HL-60/S4 treated with phorbol 12-myristate 13-acetate at 8.2 ng/mL for 4 days and 3 days (cell line): ENCODE results near the gene PRKCQ.

ENCODE experiments used
- in situ Hi-C: fragments of 300-500 bp; cut with MboI; formaldehyde crosslinking; loops from 2 replicates; pipeline ENCODE4 v1.15.0; 2022; ENCODE audit warnings: low sequenced_read_pairs

The PRKCQ gene

DNA sequence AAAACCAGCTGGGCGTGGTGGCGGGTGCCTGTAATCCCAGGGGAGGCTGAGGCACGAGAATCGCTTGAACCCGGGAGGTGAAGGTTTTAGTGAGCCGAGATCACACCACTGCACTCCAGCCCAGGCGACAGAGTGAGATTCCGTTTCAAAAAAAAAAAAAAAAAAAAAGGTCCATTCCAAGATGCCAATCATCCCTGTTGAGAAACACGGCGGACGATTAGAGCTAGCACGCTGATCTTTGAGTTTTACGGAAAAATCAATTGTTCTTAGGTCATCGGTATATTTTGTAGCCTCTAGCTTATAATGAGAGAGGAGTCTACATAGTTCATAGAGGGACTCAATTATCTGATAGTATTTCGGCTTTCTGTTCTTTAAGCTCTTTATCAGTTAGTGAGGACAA lies 169.2 kb downstream of the PRKCQ start:
- in situ Hi-C loops, result loop anchor here (10.0 kb wide), 1 partner anchor 306 kb away; no protein-coding TSS in a partner anchor

DNA sequence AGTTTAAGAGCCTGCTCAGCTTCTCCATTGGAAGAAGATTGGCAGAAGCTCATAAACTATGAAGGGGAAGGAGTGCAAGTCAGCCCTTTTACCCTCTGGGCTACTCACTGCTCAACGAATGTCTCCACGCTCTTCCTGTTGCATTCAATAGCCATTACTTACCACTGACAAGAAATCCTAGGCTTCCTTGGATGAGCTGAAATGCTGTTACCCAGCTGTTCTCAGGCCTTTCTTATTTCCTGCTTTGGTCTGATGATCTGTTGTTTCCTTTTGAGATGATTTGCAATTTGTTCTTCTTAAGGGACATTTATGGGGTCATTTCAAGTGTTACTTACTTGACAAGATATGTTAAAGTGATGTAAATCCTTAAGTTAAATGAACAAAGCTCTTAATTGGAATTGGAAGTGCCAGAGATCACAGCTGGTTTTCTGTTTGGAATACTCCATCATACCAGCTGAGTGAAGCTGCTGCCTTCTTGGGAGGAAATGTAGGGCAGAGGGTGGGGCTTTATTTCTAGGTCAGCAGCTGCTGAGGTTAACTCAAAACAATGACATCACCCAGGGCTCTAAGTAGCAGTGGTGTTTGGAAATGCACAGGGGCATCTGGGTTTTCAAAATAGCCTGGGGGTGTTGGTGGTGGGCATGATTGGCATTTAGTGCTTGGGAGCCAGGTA lies 170.0 kb downstream of the PRKCQ start:
- in situ Hi-C loops, result loop anchor here (10.0 kb wide), 1 partner anchor 305 kb away; no protein-coding TSS in a partner anchor

DNA sequence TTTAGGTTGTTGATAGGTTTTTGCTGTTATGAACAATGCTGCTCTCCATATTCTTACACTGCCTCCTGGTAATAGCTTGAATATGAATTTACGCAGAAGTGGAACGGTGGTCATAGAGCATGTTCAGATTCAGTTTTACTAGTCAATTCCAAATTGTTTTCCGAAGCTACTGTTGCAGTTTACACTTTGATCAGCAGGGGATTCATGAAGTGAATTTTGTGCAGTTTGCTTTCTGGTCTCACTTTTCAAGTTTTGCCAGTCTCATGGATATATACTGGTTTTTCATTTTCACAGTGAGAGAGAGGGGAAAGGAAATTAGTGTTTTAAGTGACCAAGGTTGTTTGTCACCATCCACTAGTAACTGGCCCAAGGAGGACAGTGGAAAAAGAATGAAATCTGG lies 171.3 kb downstream of the PRKCQ start:
- in situ Hi-C loops, result no loop called here

DNA sequence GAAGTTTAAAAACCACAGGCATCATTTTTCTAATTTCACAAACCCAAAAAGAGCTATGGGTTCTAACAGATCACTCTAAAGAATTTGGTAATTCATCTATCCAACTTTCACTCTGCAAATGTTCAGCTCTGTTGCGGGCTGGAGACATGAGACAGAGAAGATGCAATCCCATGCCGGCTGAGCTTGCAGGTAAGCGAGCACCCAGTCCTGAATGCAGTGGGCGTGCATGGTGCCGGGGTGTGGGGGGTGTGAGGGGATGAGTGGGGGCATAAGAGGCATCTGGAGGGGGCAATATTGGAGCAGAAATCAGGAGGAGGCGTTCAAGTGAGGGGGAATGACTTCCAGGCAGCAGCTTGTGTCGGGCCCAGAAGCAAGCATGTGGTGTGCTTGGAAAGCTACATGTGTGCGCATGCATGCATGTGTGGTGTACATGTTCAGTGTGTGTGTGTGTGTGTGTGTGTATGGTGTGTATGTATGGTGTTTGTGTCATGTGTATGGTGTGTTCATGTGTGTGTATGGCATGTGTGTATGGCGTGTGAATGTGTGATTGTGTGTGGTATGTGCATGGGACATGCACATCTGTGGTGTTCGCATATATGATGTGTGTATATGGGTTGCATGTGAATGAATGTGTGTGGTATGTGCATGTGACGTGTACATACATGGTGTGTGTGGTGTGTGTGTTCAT lies 172.9 kb downstream of the PRKCQ start:
- in situ Hi-C loops, result no loop called here

DNA sequence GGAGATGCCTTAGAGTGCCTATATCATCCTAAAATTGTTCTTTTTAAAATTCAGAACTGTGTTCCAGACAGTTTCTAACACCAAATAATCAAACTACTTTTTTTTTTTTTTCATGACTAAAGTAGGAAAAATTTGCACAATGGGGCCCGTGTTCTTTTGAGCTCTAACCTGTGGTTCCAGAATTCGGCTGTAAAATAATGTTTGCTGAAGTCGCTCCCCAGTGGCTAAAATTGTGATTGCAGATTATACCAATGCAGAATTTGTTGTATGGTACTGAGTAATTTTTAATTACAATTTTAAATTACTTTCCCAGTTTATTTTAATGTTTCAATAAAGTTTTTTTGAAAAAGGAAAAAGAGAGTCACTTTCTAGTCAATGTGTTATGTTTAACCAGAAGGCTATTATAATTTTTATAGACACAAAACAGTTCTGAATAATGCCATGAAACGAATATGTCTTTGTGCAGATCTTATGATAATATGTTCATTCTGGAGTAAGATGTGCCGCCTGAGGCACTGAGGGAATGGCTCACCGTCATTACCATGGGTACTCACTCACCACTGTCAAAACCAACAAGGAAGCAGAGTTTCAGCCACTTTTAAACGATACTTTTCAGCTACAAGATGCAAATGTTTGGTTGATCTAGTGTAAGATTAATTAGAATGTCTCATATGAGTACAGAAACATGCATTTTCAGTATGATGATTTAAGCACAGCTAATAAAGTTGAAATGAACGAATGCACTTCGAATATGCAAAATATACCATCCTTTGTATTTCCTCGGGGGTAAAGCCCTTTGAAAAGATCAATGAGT lies 173.6 kb downstream of the PRKCQ start:
- in situ Hi-C loops, result no loop called here

DNA sequence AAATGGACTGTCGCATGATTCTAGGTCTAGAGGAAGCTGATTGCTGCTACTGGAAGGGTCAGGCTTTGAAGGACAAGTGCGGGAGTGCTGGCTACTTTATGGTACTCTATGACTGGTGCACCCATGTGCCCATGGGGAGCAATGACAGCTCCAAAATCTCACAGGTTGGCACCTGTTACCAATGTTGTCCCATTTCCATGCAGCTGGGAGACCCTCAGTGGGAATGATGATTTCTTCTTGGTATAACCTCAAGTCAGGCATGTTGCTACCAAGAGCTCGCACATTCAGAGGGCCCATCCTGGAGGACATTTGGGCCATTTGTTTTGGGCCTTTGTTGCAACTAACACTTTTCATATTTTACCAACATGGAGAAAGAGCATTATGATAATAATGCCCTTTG lies 174.4 kb downstream of the PRKCQ start:
- in situ Hi-C loops, result no loop called here

DNA sequence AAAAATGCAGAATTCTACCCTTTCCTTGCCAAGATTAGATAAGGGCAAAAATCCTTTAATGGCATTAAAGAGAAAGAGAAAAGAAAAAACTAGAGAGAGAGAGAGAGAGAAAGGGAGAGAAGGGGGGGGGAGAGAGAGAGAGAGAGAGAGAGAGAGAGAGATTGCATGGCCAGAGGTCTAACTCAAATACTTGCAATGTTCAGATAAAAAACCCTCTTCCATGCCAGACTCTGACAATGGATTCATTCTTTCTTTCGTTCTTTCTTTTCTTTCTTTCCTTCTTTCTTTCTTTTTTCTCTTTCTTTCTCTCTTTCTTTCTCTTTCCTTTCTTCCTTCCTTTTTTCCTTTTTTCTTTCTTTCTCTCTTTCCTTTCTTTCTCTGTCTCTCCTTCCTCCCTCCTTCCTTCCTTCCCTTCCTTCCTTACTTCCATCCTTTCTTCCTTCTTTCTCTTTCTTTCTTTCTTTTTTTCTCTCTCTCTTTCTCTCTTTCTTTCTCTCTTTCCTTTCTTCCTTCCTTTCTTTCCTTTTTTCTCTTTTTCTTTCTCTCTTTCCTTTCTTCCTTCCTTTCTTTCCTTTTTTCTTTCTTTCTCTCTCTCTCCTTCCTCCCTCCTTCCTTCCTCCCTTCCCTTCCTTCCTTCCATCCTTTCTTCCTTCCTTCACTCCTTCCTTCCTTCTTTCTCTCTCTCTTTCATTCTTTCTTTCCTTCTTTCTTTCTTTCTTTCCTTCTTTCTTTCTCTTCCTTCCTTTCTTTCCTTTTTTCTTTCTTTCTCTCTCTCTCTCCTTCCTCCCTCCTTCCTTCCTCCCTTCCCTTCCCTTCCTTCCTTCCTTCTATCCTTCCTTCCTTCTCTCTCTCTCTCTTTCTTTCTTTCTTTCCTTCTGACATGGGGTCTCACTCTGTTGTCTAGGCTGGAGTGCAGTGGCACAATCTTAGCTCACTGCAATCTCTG lies 175.7 kb downstream of the PRKCQ start:
- in situ Hi-C loops, result no loop called here

DNA sequence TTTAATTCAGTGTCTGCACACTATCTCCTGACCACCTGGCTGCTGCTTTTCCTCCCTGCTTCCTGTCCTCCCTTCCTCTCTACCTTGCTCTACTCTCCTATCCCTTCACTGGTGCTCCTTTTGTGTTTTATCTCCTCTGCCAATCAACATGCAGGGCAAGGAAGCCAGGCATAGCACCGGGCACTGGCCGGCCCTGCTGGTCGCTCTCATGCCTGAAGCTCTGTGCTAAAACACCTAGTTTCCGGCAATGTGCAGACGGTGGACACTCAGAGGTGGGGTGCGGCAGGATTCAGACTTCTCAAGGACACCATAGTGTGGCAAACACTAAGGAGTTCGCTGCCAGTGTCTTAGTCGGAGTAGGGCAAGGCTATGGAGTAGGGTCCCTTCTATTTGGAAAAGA lies 177.1 kb downstream of the PRKCQ start:
- in situ Hi-C loops, result no loop called here

DNA sequence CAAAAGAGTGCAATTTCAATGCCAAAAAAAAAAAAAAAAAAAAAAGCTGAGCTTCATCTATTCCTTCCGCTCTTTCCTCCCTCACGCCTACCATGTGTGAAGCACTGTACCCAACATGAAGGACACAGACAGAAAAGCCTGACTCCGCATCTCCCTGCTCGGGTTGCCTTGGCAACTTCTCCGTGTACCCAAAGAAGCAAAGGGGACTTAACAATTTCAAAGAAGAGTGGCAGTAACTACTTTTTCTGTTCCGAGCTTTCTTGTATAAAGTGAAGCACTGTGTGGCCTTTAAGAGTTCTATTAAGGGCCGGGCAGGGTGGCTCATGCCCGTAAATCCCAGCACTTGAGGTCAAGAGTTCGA lies 177.7 kb downstream of the PRKCQ start:
- in situ Hi-C loops, result no loop called here

DNA sequence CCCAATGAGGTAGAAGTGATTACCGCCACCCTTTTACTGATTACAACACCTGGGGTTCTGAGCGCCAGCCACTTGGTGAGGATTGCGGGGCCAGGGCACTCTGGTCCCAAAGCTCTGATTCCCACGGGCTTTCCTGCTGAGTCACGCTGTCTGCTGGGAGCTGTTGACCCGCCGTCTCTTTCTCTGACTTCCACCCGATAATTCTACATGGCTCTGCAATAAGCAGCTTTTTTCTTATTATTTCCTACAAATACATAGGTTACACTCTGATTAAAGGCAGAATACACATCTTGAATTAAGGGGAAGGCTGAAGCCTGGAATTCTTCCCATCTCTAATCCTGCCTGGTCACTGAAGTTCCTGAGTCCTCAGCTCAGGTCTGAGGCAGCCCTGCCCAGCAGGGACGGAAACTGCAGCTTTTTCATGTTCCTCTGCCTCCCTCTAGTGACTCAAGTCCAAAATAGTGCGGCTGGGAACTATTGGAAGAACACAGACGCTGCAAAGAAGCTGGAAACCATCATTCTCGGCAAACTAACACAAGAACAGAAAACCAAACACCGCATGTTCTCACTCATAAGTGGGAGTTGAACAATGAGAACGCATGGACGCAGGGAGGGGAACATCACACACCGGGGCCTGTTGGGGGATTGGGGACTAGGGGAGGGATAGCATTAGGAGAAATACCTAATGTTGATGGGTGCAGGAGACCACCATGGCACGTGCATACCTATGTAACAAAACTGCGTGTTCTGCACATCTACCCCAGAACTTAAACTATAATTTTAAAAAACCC lies 178.3 kb downstream of the PRKCQ start:
- in situ Hi-C loops, result no loop called here

DNA sequence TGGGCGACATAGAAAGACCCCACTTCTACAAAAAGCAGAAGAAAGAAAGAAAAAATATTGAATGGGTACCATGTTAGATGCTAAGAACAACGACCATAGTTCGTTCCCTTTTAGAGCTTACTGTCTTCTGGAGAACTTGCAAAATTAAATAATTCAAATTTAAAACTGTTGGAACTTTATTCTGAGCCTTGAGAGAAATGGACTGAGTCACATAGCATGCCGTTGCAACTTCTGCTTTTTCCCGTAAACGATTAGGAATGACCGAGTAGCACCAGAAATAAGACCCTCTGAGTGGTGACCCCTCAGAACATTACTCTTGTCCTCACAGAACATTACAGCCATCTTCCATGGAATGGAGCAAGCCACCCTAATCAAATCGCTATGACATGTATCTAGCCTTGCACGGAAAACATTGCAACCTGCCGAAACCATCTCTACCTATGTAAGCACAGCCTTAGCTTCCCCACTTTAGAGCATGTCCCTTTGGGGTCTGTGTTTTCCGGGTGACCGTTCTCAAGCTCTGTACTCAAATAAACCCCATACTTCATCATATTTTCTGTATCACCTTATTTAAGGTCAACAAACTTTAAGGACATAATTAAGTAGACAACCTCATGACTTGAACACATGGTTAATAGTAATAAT lies 179.1 kb downstream of the PRKCQ start:
- in situ Hi-C loops, result no loop called here

DNA sequence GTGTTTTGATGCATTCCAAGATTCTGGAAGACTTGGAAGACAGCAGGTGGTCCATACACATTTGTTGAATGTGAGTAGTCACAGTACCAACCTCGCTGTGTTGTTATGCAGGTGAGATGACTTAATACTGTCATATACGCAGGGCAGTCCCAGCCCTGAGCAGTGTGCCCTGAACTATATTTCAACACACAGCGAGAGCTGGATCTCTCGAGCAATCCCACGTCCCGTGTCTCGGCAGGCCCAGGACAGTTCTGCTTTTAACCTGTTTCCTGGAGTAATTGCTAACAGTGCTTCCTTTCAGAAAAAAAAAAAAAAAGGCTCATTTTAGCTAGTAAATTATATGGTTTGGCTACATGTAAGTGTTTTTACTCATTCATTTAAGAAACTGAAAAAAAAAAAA lies 179.7 kb downstream of the PRKCQ start:
- in situ Hi-C loops, result no loop called here

DNA sequence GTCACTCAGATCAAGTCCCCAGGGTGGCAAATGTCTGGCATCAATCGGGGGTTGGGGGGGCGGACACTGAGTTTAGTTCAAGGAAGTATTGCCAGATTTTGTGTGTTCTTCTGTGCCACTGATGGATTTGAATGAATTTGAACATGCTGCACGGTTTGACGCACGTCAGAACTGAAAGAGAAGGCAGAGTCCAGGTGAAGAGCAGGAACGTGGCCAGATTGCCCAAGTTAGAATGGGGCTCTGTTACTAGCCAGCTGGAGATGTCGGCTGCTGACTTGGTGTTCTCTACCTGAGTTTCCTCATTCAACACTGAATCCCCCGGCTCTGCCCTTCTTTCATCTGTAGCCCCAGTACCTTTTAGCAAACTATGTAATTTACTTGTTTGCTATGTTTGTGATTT lies 180.2 kb downstream of the PRKCQ start:
- in situ Hi-C loops, result no loop called here

DNA sequence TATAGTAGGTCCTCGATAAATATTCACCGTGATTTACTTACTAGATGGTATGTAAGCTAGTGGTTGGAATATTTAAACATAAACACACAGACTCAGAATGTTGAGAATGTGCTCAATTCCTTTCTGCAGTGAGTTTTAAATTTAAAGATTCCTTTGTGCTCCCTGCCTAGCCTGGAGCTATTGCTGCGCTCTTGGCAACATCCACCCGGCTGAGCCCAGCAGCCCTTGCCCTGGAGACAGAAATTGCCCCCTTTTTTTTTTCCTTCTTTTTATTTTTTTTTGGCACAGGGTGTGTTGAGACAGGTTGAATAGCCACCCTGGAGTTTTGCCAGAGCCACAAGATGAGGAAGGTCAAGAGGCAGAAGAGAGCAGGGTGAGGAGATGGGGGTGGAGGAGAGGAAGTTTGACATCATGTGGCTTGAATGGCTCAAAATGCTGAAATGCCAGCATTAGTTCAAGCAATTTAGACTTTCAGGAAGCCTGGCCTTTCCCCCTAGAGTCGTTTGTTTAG lies 180.8 kb downstream of the PRKCQ start:
- in situ Hi-C loops, result no loop called here

DNA sequence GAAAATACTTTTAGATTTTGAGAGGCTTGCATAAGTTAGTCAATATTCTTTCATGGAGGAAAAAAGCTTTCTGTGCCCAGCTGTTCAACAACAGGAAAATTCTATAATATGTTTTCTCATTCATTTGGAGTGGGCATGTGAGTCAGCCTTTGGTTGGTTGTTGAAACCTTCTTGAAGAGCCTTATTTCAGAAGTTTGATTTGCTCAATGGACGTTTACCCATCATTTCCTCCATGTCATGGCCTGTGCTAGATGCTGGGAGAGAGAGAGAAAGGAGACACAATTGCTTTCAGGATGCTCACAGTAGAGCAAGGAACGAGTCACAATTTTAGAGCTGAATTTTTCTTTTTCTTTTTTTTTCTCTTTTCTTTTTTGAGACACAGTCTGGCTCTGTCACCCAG lies 181.7 kb downstream of the PRKCQ start:
- in situ Hi-C loops, result no loop called here

DNA sequence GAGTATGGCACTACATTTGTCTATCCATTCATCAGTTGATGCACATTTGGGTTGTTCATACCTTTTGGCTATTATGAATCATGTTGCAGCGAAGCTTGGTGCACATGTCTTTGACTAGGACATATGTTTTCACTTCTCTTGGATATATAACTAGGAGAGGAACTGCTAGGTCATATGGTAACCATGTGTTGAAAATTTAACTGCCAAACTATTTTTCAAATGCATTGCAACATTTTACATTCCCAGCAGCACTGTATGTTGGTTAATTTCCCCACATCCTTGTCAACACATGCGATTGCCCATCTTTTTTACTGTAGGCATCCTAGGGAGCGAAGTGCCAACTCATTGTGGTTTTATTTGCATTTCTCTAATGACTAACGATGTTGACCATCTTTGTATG lies 183.4 kb downstream of the PRKCQ start:
- in situ Hi-C loops, result no loop called here

DNA sequence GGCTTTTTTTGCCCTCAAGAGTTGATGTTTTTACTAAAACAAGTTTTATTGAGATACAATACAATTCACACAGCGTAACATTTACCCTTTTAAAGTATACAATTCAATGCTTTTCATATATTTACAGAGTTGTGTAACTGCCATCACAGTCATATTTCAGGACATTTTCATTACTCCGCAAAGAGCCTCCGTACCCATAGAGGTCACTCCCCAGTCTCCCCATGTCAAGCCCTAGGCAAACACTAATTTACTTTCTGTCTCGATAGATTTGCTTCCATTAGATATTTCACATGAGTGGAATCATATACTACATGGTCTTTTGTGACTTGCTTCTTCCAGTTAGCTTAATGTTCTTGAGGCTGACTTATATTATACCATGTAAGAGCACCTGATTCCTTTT lies 183.8 kb downstream of the PRKCQ start:
- in situ Hi-C loops, result no loop called here

DNA sequence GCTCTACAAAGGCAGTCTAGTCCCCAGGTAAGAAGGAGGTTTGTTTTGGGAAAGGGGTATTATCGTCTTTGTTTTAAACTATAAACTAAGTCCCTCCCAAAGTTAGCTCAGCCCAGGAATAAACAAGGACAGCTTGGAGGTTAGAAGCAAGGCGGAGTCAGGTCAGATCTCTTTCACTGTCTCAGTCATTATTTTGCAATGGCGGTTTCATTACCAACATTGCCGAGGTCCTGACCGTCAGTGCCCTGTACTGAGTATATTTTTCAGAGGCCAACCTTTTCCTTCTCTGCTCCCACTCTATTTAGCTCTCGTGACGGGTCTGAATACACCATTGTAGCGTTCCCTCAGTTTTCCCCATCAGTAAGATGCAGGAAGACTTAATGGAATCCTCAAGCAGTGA lies 184.5 kb downstream of the PRKCQ start:
- in situ Hi-C loops, result no loop called here

DNA sequence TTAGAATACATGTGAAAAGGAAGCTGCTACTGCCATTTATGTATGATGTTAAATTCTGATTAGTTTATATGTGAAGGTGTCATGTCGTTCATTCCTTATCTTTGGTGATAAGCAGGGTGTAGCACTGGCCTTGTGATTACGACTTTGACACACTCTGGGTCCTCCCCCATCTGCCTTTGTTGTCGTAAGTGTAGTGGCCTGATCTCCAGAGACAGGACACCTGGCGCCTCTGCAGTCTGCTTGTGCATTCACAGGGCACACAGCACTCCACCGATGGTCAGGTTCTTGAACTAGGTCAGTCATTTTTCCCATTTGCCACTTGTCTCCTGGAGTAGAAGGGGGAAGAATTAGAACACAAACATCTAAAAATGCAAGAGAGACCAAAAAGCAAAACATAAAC lies 186.0 kb downstream of the PRKCQ start:
- in situ Hi-C loops, result no loop called here
